HepG2 (cell line): Measurements from ENCODE around the gene DLST. TPM values are rescaled to one million over a fixed set of nuclear protein-coding genes. Genes with fewer than 3 reads are reported as not detected.

ENCODE experiments used
- ELF3 ChIP-seq: IDR thresholded peaks from 2 replicates; pipeline ENCODE4 v1.6.1; 2016; ENCODE audit warnings: missing genetic modification reagents, missing compliant biosample characterization
- HNF4G ChIP-seq, 2 experiments: sonication (generic) in 1 of 2; formaldehyde crosslinking in 1 of 2; IDR thresholded peaks; 2 replicates each; pipeline versions ENCODE4 v1.4.0 to v1.6.1; 2011 to 2020; ENCODE audit warnings: borderline replicate concordance in 2 of 2, low read depth in 2 of 2, mild to moderate bottlenecking in 2 of 2, low read length in 1 of 2, missing genetic modification reagents in 1 of 2, moderate library complexity in 1 of 2
- HNRNPL ChIP-seq: fragments of 200-400 bp; formaldehyde crosslinking; IDR thresholded peaks from 2 replicates; pipeline ENCODE4 v1.6.1; 2017; ENCODE audit warnings: mild to moderate bottlenecking, low read depth, low read length
- KAT8 ChIP-seq: IDR thresholded peaks from 2 replicates; pipeline ENCODE4 v1.6.1; 2016; ENCODE audit warnings: missing genetic modification reagents, missing compliant biosample characterization
- RCOR2 ChIP-seq: IDR thresholded peaks from 2 replicates; pipeline ENCODE4 v1.6.1; 2016; ENCODE audit warnings: missing biosample characterization, missing genetic modification reagents
- SAP130 ChIP-seq: IDR thresholded peaks from 2 replicates; pipeline ENCODE4 v1.6.1; 2016; ENCODE audit warnings: low read depth
- TIGD3 ChIP-seq: sonication (generic); formaldehyde crosslinking; IDR thresholded peaks from 2 replicates; pipeline ENCODE4 v1.5.1; 2020; ENCODE audit warnings: mild to moderate bottlenecking, missing genetic modification reagents, borderline replicate concordance
- UBTF ChIP-seq: sonication (generic); formaldehyde crosslinking; IDR thresholded peaks from 2 replicates; pipeline ENCODE4 v1.4.0; 2020; ENCODE audit warnings: mild to moderate bottlenecking, missing genetic modification reagents
- YEATS4 ChIP-seq: sonication (generic); formaldehyde crosslinking; IDR thresholded peaks from 2 replicates; pipeline ENCODE4 v1.4.0; 2020; ENCODE audit warnings: missing genetic modification reagents, borderline replicate concordance
- ZNF138 ChIP-seq: sonication (generic); formaldehyde crosslinking; IDR thresholded peaks from 2 replicates; pipeline ENCODE4 v1.5.0; 2020; ENCODE audit warnings: mild to moderate bottlenecking, low read depth, missing genetic modification reagents
- ZNF207 ChIP-seq: fragments of 450-650 bp; IDR thresholded peaks from 2 replicates; pipeline ENCODE4 v1.6.1; 2016; ENCODE audit warnings: antibody characterized with exemption, borderline replicate concordance
- ZNF274 ChIP-seq: sonication (generic); formaldehyde crosslinking; IDR thresholded peaks from 2 replicates; pipeline ENCODE4 v1.5.1; 2020; ENCODE audit warnings: mild to moderate bottlenecking, missing genetic modification reagents
- ZNF383 ChIP-seq: sonication (generic); formaldehyde crosslinking; IDR thresholded peaks from 2 replicates; pipeline ENCODE4 v1.4.0; 2020; ENCODE audit warnings: missing genetic modification reagents, mild to moderate bottlenecking, borderline replicate concordance
- ZNF768 ChIP-seq: sonication (generic); formaldehyde crosslinking; IDR thresholded peaks from 2 replicates; pipeline ENCODE4 v1.4.0; 2020; ENCODE audit warnings: missing genetic modification reagents
- ZNF891 ChIP-seq: sonication (generic); formaldehyde crosslinking; IDR thresholded peaks from 2 replicates; pipeline ENCODE4 v1.5.0; 2020; ENCODE audit warnings: mild to moderate bottlenecking, missing genetic modification reagents
- ZZZ3 ChIP-seq: sonication (generic); formaldehyde crosslinking; IDR thresholded peaks from 2 replicates; pipeline ENCODE4 v1.4.0; 2020; ENCODE audit warnings: missing genetic modification reagents, mild to moderate bottlenecking, borderline replicate concordance
- polyA plus RNA-seq, 8 experiments: library from polyadenylated mRNA; depleted of rRNA in 3 of 8; stranded (reverse) in 7 of 8; unstranded in 1 of 8; fragments of >200 nt; fragmentation: Illumina TruSeq in 4 of 8; extraction: Trizol in 4 of 8; gene quantifications; 2 replicates each; pipeline versions ENCODE4 v1.2.1 to v1.2.3, GENCODE V29; 2011 to 2016; ENCODE audit warnings: low read depth in 4 of 8, missing spikeins in 1 of 8, mixed read lengths in 1 of 8; ENCODE audit not compliant: insufficient read depth in 1 of 8
- total RNA-seq, 5 experiments: library from RNA; depleted of rRNA; stranded (reverse); fragments of >200 nt; fragmentation: Illumina TruSeq; extraction: Trizol; gene quantifications; 2 replicates each; pipeline ENCODE4 v1.2.3, GENCODE V29; 2016; ENCODE audit warnings: low read depth in 1 of 5
- TF ChIP-seq, protein P1 (sequence below): sonication (generic); formaldehyde crosslinking; IDR thresholded peaks from 2 replicates; pipeline ENCODE4 v1.4.0; 2020; ENCODE audit warnings: missing genetic modification reagents, borderline replicate concordance
- TF ChIP-seq, protein P2 (sequence below): sonication (generic); formaldehyde crosslinking; IDR thresholded peaks from 2 replicates; pipeline ENCODE4 v1.4.0; 2020; ENCODE audit warnings: missing genetic modification reagents, low read depth, mild to moderate bottlenecking, borderline replicate concordance
- TF ChIP-seq, protein P3 (sequence below): sonication (generic); formaldehyde crosslinking; IDR thresholded peaks from 2 replicates; pipeline ENCODE4 v1.5.1; 2020; ENCODE audit warnings: mild to moderate bottlenecking, missing genetic modification reagents

Gene DLST
- total and polyA plus RNA-seq, 2 of the 13 experiments (the other 11 are each of a cell fraction or from before 2014, with no cell fraction given), result 56.5 to 94.3 TPM

DNA sequence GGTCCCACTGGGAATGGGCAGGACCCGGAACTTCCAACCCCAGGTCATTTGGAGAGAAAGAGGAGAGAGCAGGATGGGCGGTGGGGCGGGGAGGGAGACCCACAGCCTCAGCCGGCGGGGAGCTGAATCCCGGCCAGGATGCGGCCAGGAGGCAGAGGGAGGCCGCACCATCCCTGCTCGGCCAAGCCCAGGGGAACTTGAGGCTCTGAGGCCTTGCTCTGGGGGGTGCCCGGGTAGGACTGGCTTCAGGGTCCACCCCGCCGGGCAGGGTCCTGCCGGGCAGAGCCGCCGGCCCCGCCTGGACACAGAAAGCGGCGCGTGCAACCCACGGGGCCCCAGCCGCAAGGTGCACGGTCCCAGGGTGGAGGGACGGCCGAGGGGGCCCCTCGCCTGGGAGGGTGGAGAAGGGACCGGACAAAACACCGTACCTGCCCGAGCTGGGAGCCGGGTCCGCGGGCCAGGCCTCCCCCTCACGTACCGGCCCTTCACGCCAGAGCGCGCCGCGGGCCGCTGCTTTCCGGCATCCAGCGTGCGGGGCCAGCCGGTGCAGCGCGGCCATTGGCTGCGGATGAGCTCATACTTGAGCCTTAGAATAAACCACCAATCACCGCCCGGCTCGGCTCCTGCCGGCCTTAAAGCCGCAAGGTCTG lies 41.2 kb downstream of the DLST start, which contains the start of gene RPS6KL1 (continued):
- peak; percentile 72 for TF ChIP-seq KAT8 (CRISPR knock-in tag)
- TF ChIP-seq, protein P1, sequence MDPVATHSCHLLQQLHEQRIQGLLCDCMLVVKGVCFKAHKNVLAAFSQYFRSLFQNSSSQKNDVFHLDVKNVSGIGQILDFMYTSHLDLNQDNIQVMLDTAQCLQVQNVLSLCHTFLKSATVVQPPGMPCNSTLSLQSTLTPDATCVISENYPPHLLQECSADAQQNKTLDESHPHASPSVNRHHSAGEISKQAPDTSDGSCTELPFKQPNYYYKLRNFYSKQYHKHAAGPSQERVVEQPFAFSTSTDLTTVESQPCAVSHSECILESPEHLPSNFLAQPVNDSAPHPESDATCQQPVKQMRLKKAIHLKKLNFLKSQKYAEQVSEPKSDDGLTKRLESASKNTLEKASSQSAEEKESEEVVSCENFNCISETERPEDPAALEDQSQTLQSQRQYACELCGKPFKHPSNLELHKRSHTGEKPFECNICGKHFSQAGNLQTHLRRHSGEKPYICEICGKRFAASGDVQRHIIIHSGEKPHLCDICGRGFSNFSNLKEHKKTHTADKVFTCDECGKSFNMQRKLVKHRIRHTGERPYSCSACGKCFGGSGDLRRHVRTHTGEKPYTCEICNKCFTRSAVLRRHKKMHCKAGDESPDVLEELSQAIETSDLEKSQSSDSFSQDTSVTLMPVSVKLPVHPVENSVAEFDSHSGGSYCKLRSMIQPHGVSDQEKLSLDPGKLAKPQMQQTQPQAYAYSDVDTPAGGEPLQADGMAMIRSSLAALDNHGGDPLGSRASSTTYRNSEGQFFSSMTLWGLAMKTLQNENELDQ (CRISPR knock-in tag), result no peak
- TF ChIP-seq HNF4G (IDR thresholded peaks at IDR 0.05; ENCODE audit: borderline replicate concordance, low read depth, low read length), result no peak
- no peak for TF ChIP-seq HNF4G (CRISPR knock-in tag; IDR thresholded peaks at IDR 0.05; ENCODE audit: borderline replicate concordance, low read depth)
- peak; percentile 80; the same call in 1 of the 2 replicates for TF ChIP-seq UBTF
- TF ChIP-seq, protein P2, sequence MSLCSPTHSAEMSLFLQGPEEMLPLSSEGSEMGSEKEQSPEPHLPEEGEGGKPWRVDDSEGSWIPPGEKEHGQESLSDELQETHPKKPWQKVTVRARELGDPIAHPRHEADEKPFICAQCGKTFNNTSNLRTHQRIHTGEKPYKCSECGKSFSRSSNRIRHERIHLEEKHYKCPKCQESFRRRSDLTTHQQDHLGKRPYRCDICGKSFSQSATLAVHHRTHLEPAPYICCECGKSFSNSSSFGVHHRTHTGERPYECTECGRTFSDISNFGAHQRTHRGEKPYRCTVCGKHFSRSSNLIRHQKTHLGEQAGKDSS, result no peak
- TF ChIP-seq ELF3 (CRISPR knock-in tag), result no peak
- no peak for TF ChIP-seq ZNF274 (CRISPR knock-in tag)
- no peak for TF ChIP-seq TIGD3 (CRISPR knock-in tag)
- TF ChIP-seq YEATS4 (CRISPR knock-in tag), result peak; percentile 63; the same call in 1 of the 2 replicates
- TF ChIP-seq ZZZ3, result no peak
- TF ChIP-seq ZNF768 (CRISPR knock-in tag), result no peak
- TF ChIP-seq ZNF207, result no peak
- TF ChIP-seq, protein P3, sequence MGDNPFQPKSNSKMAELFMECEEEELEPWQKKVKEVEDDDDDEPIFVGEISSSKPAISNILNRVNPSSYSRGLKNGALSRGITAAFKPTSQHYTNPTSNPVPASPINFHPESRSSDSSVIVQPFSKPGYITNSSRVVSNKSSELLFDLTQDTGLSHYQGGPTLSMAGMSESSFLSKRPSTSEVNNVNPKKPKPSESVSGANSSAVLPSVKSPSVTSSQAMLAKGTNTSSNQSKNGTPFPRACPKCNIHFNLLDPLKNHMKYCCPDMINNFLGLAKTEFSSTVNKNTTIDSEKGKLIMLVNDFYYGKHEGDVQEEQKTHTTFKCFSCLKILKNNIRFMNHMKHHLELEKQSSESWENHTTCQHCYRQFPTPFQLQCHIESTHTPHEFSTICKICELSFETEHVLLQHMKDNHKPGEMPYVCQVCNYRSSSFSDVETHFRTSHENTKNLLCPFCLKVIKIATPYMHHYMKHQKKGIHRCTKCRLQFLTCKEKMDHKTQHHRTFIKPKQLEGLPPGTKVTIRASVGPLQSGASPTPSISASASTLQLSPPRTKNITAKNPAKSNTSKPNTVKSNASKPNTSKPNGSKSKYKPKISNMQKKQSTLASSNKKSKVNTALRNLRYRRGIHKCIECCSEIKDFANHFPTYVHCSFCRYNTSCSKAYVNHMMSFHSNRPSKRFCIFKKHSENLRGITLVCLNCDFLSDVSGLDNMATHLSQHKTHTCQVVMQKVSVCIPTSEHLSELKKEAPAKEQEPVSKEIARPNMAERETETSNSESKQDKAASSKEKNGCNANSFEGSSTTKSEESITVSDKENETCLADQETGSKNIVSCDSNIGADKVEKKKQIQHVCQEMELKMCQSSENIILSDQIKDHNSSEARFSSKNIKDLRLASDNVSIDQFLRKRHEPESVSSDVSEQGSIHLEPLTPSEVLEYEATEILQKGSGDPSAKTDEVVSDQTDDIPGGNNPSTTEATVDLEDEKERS (CRISPR knock-in tag), result no peak
- no peak for TF ChIP-seq ZNF138
- TF ChIP-seq RCOR2, result no peak
- TF ChIP-seq HNRNPL, result no peak
- TF ChIP-seq ZNF383 (CRISPR knock-in tag), result no peak
- TF ChIP-seq ZNF891 (CRISPR knock-in tag), result 0 out of 2 replicates have a peak, but pooled peaks have one; percentile 39
- peak; percentile 90 for TF ChIP-seq SAP130 (CRISPR knock-in tag)
